ENCODE results near the gene SLC45A2.
"Not testable (repeated sequence)": the region's sequence is repeated elsewhere in the genome, so short reads cannot be mapped to it uniquely, and the experiment has no call there.

The SLC45A2 gene

DNA sequence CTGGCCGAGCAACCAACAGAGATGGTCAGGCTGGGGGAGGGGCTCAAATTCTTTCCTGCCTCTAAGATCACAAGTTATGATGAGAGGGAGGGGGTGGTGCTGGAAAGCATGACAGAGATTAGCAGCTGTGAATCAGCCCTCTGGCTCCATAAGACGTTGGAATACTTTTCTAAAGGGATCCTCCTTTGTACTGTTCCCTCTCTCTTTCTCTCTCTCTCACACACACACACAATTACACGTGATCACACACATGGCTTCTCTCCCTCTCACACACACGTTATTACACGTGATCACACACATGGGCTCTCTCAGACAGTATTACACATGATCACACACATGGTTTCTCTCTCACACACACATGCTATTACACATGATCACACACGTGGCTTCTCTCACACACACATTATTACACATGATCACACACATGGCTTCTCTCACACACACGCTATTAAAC lies at the start of gene SLC45A2:
Gene SLC45A2, minus strand, starts transcription at position 23 of the 454 bp plus-strand sequence. CDS start 110 bp downstream, outside the sequence.
- DNase-seq, result no peak

- DNase-seq, result no peak
Observed at GRCh38 chr5:34031966-34032365, 47.5 kb upstream of the SLC45A2 start.

- DNase-seq, result no peak
Observed at GRCh38 chr5:34031117-34031516, 46.6 kb upstream of the SLC45A2 start.

GRCh38 chr5:34030585-34030984 lies 46.1 kb upstream of the SLC45A2 start:
- DNase-seq, result not testable (repeated sequence)

DNA sequence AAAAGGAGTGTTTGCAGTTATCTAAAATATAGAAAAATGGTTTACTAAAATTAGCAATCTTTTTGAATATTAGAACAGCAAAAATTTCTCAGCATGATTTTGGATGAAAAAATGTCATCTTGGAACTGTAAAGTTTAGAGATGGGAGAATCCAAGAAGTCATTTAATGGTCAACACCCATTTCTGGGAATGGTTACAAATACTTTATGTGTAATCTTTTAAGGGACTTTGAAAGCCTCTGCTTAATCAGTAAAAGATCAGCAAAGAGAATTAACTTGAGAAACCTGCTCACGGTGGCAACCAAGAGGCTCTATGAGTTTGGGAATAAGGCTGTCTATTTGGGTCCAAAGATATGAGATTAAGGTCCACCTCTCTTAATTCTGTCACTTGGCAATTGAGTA lies 45.6 kb upstream of the SLC45A2 start:
- DNase-seq, result no peak

- no peak for DNase-seq
Observed at GRCh38 chr5:34028349-34028748, 43.9 kb upstream of the SLC45A2 start.

DNA sequence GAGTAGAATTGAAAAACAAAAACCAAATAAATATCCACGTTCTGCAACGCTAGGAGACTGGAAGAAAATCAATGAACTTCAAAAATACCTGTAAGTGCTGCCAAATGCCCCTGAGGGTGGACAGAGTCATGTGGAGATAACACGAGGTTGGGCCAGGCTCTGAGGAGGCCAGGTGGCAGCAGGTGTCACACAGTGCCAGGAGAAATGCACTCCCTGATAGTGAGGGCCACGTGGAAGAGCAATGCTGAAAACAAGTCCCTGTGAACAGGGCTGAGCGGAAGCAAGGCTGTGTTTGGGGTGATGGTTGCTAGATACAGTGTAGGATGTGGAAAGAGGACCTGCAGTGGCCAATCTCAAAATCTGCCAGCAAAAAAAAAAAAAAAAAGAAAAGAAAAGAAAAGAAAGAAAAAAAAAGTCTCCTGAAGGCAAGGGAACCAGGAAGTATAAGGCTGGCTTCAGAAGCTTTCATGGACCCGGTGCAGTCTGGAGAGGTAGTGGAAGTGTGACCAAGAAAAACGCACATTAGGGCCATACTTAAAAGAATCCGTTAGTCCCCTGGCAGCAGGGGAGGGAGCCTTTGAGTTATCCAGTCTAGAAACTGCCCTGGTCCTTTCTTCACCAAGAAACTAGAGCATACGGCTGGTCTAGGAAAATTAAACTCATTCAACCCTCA lies 41.7 kb upstream of the SLC45A2 start:
- DNase-seq, result no peak

DNA sequence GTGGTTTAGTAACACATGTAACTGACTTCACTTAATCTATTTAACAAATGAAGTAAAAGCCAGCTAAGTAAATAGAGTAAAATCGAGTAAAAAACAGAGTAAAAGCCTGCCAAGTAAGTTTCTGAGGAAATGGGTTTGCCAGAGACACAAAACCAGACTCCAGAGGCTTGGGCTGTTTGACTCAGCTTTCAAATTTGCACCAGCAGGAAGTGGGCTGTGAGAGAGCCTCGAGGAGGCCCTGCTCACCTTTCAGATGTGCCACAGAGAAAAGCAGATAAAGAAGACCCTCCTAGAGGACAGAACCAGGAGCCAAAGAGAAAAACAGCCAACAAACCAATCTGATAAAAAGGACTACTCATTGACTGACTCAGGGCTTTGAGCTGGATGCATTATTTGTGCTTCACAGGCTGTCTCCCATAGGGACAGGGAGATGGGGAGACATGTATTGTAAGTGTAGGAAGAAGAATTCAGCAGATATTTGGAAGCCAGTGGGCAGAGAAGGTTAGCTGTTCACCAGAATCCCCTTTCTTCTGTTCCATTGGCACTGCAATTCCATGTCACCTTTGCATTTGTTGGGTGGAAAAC lies 37.7 kb upstream of the SLC45A2 start:
- DNase-seq, result peak; percentile 83

DNA sequence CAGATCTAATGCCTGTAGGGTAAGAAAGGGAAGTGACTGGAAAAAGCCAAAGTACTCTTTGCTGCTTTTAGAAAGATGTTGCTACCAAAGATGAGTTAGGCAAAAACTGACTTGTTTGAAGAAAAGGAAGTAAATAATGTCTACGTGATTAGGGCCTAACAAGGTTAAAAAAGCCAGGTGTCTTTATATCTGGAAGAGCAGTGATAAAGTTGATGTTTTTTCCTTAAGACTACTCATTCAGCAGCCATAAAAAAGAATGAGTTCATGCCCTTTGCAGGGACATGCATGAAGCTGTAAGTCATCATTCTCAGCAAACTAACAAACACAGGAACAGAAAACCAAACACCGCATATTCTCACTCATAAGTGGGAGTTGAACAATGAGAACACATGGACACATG lies 36.8 kb upstream of the SLC45A2 start:
- DNase-seq, result no peak

DNA sequence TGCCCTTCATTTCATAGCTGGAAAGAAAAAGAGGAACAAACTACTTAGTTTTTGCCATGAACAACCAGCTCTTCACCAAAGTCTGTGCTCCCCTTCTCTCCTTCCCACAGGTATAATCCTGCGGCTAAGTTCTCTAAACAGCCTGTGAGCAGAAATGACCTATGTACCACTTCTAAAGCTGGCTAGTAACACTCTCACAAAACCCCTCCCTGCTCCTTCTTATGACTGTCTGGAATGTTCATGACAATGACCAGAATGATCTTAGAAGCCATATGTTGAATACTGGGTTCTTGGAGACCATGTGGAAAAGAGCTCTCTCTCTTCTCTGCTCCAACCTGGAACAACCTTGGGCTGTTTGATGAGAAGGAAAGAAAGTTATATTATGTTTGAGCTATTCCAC lies 36.2 kb upstream of the SLC45A2 start:
- DNase-seq, result no peak

DNA sequence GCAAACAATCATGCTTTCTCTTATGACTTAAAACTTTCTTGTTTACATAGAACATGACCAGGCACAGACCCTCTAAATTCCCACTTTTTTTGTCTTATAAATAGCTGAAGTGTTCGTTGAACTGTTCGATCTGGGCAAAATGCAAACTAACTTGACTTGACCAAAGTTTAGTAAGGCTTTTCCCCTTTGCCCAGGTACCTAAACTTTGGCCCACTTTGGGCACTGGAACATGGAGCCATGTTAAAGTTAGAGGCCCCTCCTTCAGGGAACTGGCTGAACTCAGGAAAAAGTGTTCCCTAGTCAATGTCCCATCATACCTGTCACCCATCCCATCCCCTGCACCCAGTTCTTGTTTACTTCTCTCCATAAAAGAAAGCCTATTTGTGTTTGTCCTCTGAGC lies 32.8 kb upstream of the SLC45A2 start:
- no peak for DNase-seq

- no peak for DNase-seq
Observed at GRCh38 chr5:34016750-34017149, 32.3 kb upstream of the SLC45A2 start.

GRCh38 chr5:34016222-34016621 lies 31.7 kb upstream of the SLC45A2 start:
- no peak for DNase-seq

- no peak for DNase-seq
Observed at GRCh38 chr5:34015120-34015822, 30.8 kb upstream of the SLC45A2 start.

GRCh38 chr5:34014626-34015025 lies 30.1 kb upstream of the SLC45A2 start:
- DNase-seq, result no peak

GRCh38 chr5:34013547-34013946 lies 29.1 kb upstream of the SLC45A2 start:
- DNase-seq, result no peak

DNA sequence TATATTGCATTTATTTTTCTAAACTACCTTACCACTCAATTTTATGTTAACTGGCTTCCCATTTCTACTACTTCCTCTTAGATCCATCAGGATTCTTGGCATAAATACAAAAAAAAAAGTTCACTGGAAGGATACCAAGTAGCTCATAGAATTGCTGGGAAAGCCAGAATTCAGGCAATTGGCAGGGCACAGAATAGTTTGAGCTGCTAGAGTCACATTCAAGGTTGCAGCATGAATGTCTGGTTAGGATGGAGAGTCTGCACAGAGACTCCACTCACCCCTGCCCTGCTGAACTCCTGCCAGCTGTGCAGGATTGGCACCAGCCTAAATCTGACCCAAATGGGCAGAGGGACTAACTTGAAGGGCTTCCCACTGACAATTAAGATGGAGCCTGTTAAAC lies 28.3 kb upstream of the SLC45A2 start:
- no peak for DNase-seq

- DNase-seq, result no peak
Observed at GRCh38 chr5:34011536-34011935, 27.0 kb upstream of the SLC45A2 start.

- DNase-seq, result not testable (repeated sequence)
Observed at GRCh38 chr5:34010146-34010545, 25.7 kb upstream of the SLC45A2 start.

DNA sequence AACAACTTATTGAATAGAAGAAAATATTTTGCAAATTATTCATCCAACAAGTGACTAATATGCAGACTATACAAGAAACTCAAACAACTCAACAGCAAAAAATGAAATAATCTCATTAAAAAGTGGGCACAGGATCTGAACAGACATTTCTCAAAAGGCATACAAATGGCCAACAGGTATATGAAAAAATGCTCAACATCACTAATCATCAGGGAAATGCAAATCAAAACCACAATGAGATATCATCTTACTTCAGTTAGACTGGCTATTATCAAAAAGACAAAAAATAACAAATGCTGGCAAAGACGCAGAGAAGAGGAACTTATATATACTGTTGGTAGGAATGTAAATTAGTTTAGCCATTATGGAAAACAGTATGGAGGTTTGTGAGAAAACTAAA lies 25.1 kb upstream of the SLC45A2 start:
- DNase-seq, result no peak

DNA sequence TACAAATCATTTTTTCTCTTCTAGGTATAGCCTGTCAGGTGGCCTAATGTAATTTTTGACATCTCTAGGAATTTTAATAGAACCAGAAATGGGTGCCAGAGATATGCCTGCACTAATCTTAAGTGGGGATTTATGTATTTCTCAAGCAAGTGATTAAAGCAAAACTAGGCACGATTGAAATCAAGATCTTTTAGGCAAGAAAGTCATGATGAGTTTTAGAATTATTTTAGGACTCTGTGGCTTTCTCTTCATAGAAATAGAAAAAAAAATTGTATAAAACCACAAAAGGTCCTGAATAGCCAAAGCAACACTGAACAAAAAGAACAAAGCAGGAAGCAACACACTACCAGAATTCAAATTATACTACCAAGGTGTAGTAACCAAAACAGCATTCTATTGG lies 24.3 kb upstream of the SLC45A2 start:
- no peak for DNase-seq

DNA sequence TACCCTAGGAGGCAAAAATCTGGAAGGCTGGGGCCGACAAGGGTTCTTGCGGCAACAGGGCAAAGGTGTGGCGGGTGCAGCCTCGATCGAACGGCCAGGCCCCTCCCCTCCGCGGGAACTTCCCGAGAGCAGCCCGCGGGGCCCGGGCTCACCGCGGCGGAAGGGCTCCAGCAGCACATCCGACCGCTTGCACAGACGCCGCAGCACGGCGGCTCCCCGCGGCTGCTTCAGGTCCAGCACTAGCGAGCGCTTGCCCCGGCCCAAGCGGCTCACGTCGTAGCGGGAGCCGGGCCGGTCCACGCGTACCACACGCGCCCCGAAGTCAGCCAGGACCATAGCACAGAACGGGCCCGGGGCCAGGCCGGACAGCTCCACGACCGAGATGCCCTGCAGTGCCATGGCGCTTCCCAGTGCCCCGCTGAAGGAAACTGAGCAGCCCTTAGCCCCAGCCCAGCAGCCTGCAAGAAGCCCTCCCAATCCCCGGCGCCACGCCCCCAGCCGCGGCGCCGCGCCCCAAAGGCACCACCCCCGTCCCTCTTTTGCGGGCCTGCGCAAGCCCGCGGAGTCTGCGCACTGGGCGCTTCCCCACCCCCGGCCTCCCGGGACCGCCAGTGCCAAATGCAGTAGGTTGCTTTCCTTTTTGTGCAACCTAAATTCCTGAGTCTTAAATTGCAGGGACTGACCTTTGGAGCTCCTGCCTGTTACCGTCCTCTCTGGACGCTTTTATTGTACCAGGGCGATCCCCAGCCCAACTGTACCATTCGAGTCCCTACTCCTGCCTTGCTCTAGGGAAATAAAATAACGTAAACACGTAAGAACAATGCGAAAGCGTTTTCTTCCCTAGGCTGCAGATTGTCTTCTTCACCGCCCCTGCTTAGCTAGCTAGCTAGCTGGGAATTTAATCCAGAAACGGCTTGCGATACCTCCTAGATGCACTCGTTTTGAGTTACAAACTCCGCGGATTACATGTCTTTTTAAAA lies 23.4 kb upstream of the SLC45A2 start, which contains the start of gene AMACR:
Gene AMACR, minus strand, starts transcription at position 430 of the 980 bp plus-strand sequence. Its CDS starts 31 bp downstream, at position 399.
- DNase-seq, result peak; percentile 98

DNA sequence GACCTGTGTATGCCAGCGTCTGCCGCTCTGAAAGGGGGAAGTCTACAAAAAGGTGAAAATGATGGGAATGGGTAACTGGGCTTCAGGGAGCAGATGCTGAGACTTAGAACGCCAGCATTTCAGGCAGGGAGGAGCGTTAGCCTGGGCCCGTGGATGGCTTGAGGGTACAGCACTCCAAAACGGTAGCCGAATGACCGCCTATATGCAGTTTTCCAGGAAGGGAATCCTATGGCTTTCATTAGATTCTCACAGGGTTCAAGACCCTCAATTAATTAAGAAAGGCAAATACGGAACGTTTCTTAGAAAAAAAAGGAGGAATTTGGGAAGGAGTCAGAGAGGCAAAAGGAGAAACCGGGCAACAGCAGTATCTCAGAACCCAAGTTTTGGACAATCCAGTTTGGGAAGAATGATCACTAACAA lies 22.7 kb upstream of the SLC45A2 start:
- DNase-seq, result no peak
